GM12878 (cell line): ENCODE results near the gene POMT2. TPM values are rescaled to one million over a fixed set of nuclear protein-coding genes. Genes with fewer than 3 reads are reported as not detected.

Source experiments
- ATAC-seq: fragments of 200-7000 bp; cut with Tn5 transposase; 3 replicates; pipeline ENCODE4 v1.9.1; 2020; ENCODE audit warnings: mild to moderate bottlenecking, moderate library complexity
- BruUV-seq: library from RNA; stranded (reverse); fragments of 400-500 nt; replicated peaks from 2 replicates; lab custom pipeline; 2021; lab: Mats Ljungman, UMichigan
- CTCF ChIA-PET: fragments of 300-600 bp; sonication (Branson Sonifier 250); formaldehyde crosslinking; extraction: SDS; loops from one replicate; lab custom pipeline; 2021; ENCODE audit warnings: inconsistent platforms; lab: Yijun Ruan, JAX
- POLR2A ChIA-PET: fragments of 350-600 bp; formaldehyde crosslinking; extraction: SDS; loops from one replicate; lab custom pipeline; 2021; ENCODE audit warnings: inconsistent platforms; lab: Charles Lee
- RAD21 ChIA-PET: fragments of 300-600 bp; sonication (Branson Sonifier 250); formaldehyde crosslinking; loops from one replicate; lab custom pipeline; 2023; ENCODE audit warnings: antibody characterized with exemption; ENCODE audit not compliant: unreplicated experiment; lab: Charles Lee
- SMC1A ChIA-PET: fragments of 300-600 bp; sonication (Branson Sonifier 250); formaldehyde crosslinking; loops from one replicate; lab custom pipeline; 2023; ENCODE audit not compliant: unreplicated experiment, uncharacterized antibody; lab: Charles Lee
- DNase-seq: peaks from one replicate; pipeline ENCODE4 v3.0.0-alpha.2; 2011; ENCODE audit warnings: low read depth, low spot score
- FAIRE-seq: peaks from 3 replicates; lab custom pipeline; 2011; peaks lifted over from hg19 to GRCh38; lab: Jason Lieb, UNC
- H2AFZ ChIP-seq: 2 replicates; pipeline ENCODE4 v1.6.0; 2011; ENCODE audit warnings: low read depth, low read length, control low read depth; ENCODE audit not compliant: control insufficient read depth
- H3K27ac ChIP-seq: 2 replicates; pipeline ENCODE4 v1.5.1; 2011; ENCODE audit warnings: control low read depth; ENCODE audit not compliant: control insufficient read depth, insufficient read depth
- H3K27me3 ChIP-seq, 2 experiments: replicated peaks in 1 of 2; 2 replicates each; pipeline versions ENCODE4 v1.6.0 to v1.6.1; 2011; ENCODE audit warnings: low read length in 1 of 2; ENCODE audit not compliant: control insufficient read depth in 2 of 2, insufficient read depth in 2 of 2
- H3K36me3 ChIP-seq, 2 experiments: 2 replicates each; pipeline ENCODE4 v1.5.1; 2011; ENCODE audit warnings: low read length in 1 of 2; ENCODE audit not compliant: control insufficient read depth in 2 of 2, insufficient read depth in 2 of 2
- H3K4me1 ChIP-seq: 2 replicates; pipeline ENCODE4 v1.6.1; 2011; ENCODE audit warnings: mild to moderate bottlenecking, low read length, moderate library complexity, mixed read lengths; ENCODE audit not compliant: control insufficient read depth, insufficient read depth
- H3K4me2 ChIP-seq: 2 replicates; pipeline ENCODE4 v1.6.0; 2011; ENCODE audit warnings: control low read depth; ENCODE audit not compliant: control insufficient read depth, insufficient read depth
- H3K4me3 ChIP-seq: fragments of 200-600 bp; sonication (generic); 2 replicates; pipeline ENCODE4 v1.5.1; 2016
- H3K79me2 ChIP-seq: 2 replicates; pipeline ENCODE4 v1.6.0; 2011; ENCODE audit warnings: low read length; ENCODE audit not compliant: control insufficient read depth, insufficient read depth
- H3K9ac ChIP-seq: 2 replicates; pipeline ENCODE4 v1.8.0; 2011; ENCODE audit warnings: low read length, control low read depth, mixed read lengths; ENCODE audit not compliant: control insufficient read depth, insufficient read depth
- H3K9me3 ChIP-seq: replicated peaks from 3 replicates; pipeline ENCODE4 v1.5.1; 2011; ENCODE audit warnings: mild to moderate bottlenecking, low read length; ENCODE audit not compliant: control insufficient read depth, insufficient read depth
- H4K20me1 ChIP-seq: 2 replicates; pipeline ENCODE4 v1.6.0; 2011; ENCODE audit not compliant: control insufficient read depth, insufficient read depth
- CEBPZ ChIP-seq: fragments of 150-350 bp; IDR thresholded peaks from 2 replicates; pipeline ENCODE4 v1.6.1; 2016; ENCODE audit warnings: low read depth, low read length
- CHD1 ChIP-seq: IDR thresholded peaks from 2 replicates; pipeline ENCODE4 v1.6.1; 2012; ENCODE audit warnings: low read depth, low read length, improper control_type of control experiment
- HDAC2 ChIP-seq: fragments of 200-600 bp; sonication (generic); IDR thresholded peaks from 2 replicates; pipeline ENCODE4 v1.6.1; 2017
- POU2F2 ChIP-seq: IDR thresholded peaks from 3 replicates; pipeline ENCODE4 v1.6.1; 2011; ENCODE audit warnings: low read depth, mild to moderate bottlenecking, low read length, borderline replicate concordance
- WGBS: methylation state at CpG from one replicate; pipeline ENCODE4 v1.1.6; 2016; ENCODE audit warnings: low lambda C conversion rate; ENCODE audit not compliant: insufficient replicate concordance, insufficient coverage; ENCODE audit errors: missing lambda C conversion rate; 5-methylcytosine and 5-hydroxymethylcytosine counted together
- in situ Hi-C: fragments of 300-500 bp; cut with MboI; formaldehyde crosslinking; loops from 9 replicates; pipeline ENCODE4 v1.14.3; 2018; ENCODE audit warnings: mixed read lengths
- intact Hi-C: fragments of 100-400 bp; cut with micrococcal nuclease; formaldehyde crosslinking; loops from one replicate; pipeline ENCODE4 v1.14.2; 2022; ENCODE audit not compliant: unreplicated experiment
- polyA plus RNA-seq, 11 experiments: library from polyadenylated mRNA; depleted of rRNA in 4 of 11; unstranded in 6 of 11; stranded (reverse) in 5 of 11; fragments of >200 nt; fragmentation: Nextera tagmentation in 4 of 11; fragmentation: Illumina TruSeq in 1 of 11; extraction: Ambion mirVana in 4 of 11; extraction: Trizol in 1 of 11; gene quantifications; 1 replicate in 1 of 11; 2 replicates in 10 of 11; pipeline versions ENCODE4 v1.2.1 to v1.2.3, GENCODE V29; 2011 to 2016; ENCODE audit warnings: inconsistent platforms in 2 of 11, missing spikeins in 2 of 11, low read depth in 1 of 11
- total RNA-seq, 4 experiments: library from RNA; depleted of rRNA in 3 of 4; stranded (reverse); fragments of >200 nt in 3 of 4; fragmentation: Illumina TruSeq in 1 of 4; extraction: Trizol in 1 of 4; gene quantifications; 2 replicates each; pipeline versions ENCODE4 v1.2.1 to v1.2.3, GENCODE V29; 2013 to 2021
- TF ChIP-seq, protein P1 (sequence below): fragments of 450-650 bp; IDR thresholded peaks from 2 replicates; pipeline ENCODE4 v1.6.1; 2017; ENCODE audit warnings: mild to moderate bottlenecking

Gene POMT2
- total and polyA plus RNA-seq, 10 of the 15 experiments (the other 5 are each of a cell fraction or from before 2014, with no cell fraction given) = 0.23 to 13.9 (median 6.5) TPM

GRCh38 chr14:77275041-77275580, 45.6 kb downstream of the POMT2 start:
- POLR2A ChIA-PET = no interaction called here
- Histone ChIP-seq H3K27ac (no peak overlapping the region), H4K20me1 (no peaks in the 10 kb centered on the region), H3K79me2 (no peaks in the 10 kb centered on the region), H2AFZ (no peak overlapping the region), H3K4me2 (no peak overlapping the region), H3K4me1 (no peaks in the 10 kb centered on the region), H3K27me3 (peaks cover 0 to 3% of the 10 kb centered on the region in 2 experiments; a peak in 2 of 4 replicates), H3K9me3 (no peaks in the 10 kb centered on the region), H3K9ac (no peak overlapping the region), H3K36me3 (peaks cover 0 to 1% of the 10 kb centered on the region in 2 experiments; a peak in 2 of 4 replicates), H3K4me3 (no peak overlapping the region)
- in situ Hi-C loops (no loop called here), intact Hi-C loops (no loop called here)
- DNase-seq (no peak), ATAC-seq (no peak), FAIRE-seq (no peak)
- BruUV-seq = no TSS peak
- SMC1A ChIA-PET = no interaction called here
- CTCF ChIA-PET = no interaction called here
- TF ChIP-seq POU2F2 = no peak
- TF ChIP-seq CEBPZ = no peak
- TF ChIP-seq, protein P1, sequence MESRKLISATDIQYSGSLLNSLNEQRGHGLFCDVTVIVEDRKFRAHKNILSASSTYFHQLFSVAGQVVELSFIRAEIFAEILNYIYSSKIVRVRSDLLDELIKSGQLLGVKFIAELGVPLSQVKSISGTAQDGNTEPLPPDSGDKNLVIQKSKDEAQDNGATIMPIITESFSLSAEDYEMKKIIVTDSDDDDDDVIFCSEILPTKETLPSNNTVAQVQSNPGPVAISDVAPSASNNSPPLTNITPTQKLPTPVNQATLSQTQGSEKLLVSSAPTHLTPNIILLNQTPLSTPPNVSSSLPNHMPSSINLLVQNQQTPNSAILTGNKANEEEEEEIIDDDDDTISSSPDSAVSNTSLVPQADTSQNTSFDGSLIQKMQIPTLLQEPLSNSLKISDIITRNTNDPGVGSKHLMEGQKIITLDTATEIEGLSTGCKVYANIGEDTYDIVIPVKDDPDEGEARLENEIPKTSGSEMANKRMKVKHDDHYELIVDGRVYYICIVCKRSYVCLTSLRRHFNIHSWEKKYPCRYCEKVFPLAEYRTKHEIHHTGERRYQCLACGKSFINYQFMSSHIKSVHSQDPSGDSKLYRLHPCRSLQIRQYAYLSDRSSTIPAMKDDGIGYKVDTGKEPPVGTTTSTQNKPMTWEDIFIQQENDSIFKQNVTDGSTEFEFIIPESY = no peak
- no peak for TF ChIP-seq CHD1
- no peak for TF ChIP-seq HDAC2
- RAD21 ChIA-PET = no interaction called here
- 47% methylated on average over 5 of the region's 5 CpGs for WGBS
